Hippocampal formation (tissue), 2 donors: ENCODE data around the gene ZFYVE21.
"Not testable (repeated sequence)": the region's sequence is repeated elsewhere in the genome, so short reads cannot be mapped to it uniquely, and the experiment has no call there.

Experiments
- DNase-seq, 2 donors: peaks; one replicate each; lab custom pipeline; 2025; lab: John Stamatoyannopoulos, UW

ZFYVE21 gene

DNA sequence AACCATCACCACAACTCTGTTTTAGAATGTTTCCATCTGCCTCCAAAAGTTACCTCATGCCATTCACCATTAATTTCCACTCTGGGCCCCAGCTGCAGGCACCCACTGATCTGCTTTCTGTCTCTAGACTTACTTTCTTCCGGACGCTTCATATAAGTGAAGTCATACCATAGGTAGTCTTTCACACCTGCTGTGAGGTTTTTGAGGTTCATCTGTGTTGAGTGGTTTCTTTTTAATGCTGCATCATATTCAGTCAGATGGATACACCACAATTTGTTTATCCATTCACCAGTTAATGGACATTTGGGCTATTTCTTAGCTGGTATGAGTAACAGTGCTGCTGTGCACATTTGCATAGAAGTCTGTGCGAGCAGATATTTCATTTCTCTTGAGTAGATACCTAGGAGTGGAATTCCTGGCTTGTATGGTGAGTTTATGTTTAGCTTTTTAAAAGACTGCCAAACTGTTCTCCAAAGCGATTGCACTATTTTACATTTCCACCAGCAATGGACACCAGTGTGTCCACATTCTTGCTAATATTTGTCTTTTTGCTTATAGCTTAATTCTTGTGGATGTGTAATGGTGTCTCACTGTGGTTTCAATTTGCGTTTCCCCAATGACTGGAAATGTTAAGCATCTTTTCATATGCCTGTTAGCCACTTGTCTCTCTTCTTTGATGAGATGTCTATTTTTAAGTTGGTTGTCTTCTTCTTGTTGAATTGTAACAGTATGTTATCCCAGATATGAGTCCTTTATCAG lies 48.3 kb downstream of the ZFYVE21 start:
- DNase-seq, result no peak

DNA sequence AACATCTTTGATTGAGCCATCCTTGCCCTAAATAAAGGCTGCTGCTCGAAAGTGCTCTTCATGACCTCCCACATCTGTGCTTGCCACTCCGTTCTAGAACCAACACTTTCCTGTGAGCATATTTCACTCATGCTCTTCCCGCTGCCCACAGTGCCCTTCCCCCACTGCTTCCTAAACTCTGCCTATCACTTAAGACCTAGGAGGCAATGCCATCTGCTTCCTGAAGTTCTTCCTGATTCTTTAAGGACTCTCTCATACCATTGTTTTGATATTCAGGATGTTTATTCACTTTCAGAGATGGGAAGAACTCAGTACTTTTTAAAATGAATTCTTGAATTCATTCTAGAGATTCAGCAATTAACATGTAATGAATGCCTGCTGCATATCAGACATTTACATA lies 49.9 kb downstream of the ZFYVE21 start:
- no peak for DNase-seq

DNA sequence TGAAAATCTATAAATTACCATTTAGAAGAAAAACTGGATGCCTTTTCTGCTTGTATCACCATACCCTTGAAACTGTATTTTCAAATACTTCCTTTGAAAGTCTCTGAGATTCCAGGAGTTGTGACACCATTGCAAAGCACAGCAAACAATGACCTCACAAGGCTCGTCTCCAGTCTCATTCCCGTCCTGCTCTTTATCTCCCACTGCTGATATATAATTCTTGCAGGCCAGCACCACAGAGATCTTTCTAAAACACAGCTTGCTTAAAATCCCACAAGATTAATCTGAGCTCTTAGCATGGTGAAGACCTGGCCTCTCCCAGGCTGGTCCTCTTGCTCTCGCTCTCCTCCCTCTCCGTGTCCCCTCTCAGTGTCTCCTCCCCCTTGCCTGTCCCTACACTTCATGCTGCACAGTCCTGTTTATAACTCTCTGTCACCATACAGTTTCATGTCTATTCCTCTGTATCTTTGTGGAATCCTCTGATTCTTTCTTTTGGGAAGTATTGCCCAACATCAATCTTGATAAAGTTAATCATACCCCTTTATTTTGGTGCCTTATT lies 51.8 kb downstream of the ZFYVE21 start:
- no peak for DNase-seq

DNA sequence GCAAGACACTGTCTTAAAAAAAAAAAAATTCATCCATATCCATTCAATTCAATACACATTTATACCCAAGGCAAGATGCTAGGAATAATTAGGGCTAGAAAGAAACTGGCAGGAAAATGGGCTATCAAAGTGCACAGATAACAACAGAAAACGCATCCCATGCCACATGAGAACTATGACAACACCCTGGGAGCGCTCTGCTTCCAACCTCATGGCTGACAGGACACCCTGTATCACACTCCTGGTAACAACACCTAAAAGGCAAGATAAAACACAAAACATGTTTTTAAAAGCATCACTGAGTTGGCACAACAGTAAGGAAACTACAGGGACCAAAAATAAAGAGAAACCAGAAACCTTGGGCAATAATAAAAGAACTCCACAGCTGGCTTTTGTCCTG lies 54.9 kb downstream of the ZFYVE21 start:
- no peak for DNase-seq

DNA sequence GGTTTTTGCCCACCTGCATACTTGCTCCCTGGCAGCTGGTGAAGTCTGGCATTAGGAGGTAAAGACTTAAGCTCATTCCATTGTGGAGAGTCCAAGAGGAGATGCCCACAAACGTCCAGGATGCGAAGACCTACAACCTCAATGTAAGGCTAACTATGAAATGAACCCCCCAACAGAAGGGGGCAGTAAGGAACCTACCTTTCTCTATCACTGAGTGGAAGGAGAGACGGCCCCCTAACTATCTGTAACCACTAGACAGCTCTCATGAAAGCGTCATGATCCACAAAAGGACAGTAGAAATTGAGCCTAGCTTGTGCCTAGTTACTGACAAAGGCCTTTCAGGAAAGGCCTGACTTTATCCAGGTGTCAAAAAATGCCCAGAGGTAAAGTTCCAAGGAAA lies 55.3 kb downstream of the ZFYVE21 start:
- no peak for DNase-seq

DNA sequence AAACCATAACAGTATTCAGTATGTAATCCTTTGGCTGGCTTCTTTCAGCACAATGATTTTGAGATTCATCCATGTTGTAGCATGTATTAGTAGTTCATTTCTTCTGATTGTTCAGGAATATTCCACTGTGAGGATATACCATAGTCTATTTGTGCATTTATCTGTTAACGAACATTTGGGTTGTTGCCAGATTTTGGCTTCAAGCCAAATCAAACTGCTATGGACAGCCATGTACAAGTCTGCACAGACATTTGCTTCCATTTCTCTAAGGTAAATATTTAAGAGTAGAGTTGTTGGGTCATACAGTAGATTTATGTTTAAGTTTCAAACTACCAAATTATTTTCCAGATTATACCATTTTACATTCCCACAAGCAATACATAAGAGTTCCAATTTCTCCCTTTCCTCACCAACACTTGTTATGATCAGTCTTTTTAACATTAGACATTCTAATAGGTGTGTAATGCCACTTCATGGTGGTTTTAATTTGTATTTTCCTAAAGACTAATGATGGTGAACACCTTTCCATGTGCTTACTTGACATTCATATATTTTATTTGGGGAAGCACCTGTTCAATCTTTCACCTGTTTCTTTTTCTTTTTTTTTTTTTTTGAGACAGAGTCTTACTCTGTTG lies 56.6 kb downstream of the ZFYVE21 start:
- no peak for DNase-seq

DNA sequence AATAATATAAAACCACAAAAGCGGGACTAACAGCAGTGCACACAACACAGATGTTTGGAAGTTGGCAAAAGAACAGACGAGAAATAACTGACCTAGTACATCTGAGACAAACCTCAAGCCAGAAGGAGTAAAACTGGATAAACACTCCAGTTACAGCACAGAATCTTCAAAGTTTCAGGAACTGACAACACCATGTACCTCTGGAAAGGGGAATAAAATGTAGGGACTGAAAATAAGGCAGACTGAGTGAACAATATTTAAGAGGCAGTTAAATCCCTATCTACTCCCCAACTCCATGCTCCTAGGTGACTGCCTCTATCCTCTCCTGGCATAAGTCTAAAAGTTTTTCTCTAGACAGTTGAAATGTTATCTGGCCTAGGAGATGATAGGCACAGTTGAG lies 57.9 kb downstream of the ZFYVE21 start:
- DNase-seq, result no peak

DNA sequence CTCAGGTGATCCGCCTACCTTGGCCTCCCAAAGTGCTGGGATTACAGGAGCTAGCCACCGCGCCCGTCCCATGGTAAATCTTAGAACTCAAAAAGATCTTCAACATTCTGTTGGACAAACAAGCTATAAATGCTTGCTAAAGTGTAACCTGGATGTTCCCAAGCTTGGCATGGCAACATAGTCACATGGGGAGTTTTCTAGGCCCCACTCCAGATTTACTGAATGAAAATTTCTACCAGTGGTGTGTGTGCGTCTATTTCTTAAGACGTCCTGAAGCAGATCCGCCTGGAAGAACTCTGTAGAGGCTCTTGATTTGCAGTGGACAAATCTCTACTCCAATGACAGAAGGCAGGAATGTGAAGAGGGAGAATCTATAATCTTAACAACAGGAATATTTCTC lies 59.9 kb downstream of the ZFYVE21 start:
- peak; percentile 11 to 37 for DNase-seq

DNA sequence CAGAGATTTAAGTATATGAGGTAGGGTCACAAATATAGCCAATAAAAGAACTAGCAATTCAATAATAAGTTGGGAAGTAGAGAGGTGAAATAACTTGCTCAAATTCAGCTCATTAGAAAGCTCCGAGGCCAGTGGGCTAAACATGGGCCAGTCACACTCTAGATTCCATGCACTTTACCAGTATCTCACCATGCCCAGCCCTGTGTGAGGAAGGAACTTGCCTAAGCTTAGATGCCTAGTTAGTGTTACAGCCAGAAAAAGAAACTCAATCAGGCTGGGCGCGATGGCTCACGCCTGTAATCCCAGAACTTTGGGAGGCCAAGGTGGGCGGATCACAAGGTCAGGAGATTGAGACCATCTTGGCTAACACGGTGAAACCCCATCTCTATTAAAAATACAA lies 60.7 kb downstream of the ZFYVE21 start:
- not testable (repeated sequence) for DNase-seq

DNA sequence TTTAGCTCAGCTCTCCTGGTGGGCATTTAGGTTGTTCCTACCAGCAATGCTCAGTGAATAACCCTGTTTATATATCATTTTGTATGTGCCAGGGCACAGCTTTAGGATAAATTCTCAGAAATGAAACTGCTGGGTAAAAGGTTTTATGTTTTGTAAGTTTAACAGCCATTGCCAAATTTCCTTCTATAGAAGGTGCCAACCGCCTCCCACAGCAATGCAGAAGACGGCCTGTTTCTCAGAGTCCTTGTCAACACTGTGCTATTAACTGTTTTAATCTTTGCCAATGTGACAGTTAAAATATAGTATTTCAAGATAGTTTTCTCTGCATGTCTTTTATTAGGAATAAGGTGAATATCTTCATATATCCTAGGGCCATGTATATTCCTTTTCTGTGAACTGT lies 66.8 kb downstream of the ZFYVE21 start:
- no peak for DNase-seq
